BJ (cell line): ENCODE results near the gene WRAP53. TPM values are rescaled to one million over a fixed set of nuclear protein-coding genes. Genes with fewer than 3 reads are reported as not detected.

ENCODE experiments used
- CTCF ChIA-PET: fragments of 350-600 bp; formaldehyde crosslinking; extraction: SDS; loops from one replicate; lab custom pipeline; 2021; ENCODE audit warnings: antibody characterized with exemption, inconsistent platforms; lab: Yijun Ruan, JAX
- POLR2A ChIA-PET: fragments of 300-600 bp; sonication (Branson Sonifier 250); formaldehyde crosslinking; extraction: SDS; loops from one replicate; lab custom pipeline; 2021; ENCODE audit warnings: antibody characterized with exemption; lab: Charles Lee
- DNase-seq: peaks from one replicate; pipeline ENCODE4 v3.0.0-alpha.2; 2011; ENCODE audit warnings: low read depth
- H3K27me3 ChIP-seq: 2 replicates; pipeline ENCODE4 v1.6.0; 2011; ENCODE audit warnings: low read length; ENCODE audit not compliant: control insufficient read depth, insufficient read depth
- H3K36me3 ChIP-seq: 2 replicates; pipeline ENCODE4 v1.5.1; 2011; ENCODE audit warnings: low read length; ENCODE audit not compliant: control insufficient read depth, insufficient read depth
- H3K4me3 ChIP-seq: 2 replicates; pipeline ENCODE4 v1.5.1; 2011; ENCODE audit warnings: low read depth, mild to moderate bottlenecking, control low read depth, low read length
- polyA plus RNA-seq: library from polyadenylated mRNA; depleted of rRNA; stranded (reverse); fragments of >200 nt; gene quantifications from 2 replicates; pipeline ENCODE4 v1.2.3, GENCODE V29; 2011
- TF ChIP-seq, protein P1 (sequence below): IDR thresholded peaks from 2 replicates; pipeline ENCODE4 v1.5.1; 2011; ENCODE audit warnings: low read depth, mild to moderate bottlenecking, control low read depth, inconsistent platforms, low read length, moderate library complexity; ENCODE audit not compliant: insufficient read depth

WRAP53 gene
- polyA plus RNA-seq, 1 experiment, result 7.9 TPM

DNA sequence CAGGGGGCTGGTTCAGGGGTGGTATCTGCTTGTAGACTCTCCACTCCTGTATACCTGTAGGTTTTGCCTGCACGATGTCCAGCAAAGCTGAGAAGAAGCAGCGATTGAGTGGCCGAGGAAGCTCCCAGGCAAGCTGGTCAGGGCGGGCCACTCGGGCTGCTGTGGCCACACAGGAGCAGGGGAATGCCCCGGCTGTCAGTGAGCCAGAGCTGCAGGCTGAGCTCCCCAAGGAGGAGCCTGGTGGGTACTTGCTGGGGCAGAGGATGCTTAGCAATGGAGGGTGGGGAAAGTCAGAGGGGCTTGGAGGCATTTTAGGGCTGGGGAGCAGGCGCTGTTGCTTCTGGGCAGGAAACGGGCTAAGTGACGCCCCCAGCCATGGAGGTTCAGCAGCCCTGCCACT, 31.4 kb downstream of the WRAP53 start:
- TF ChIP-seq, protein P1, sequence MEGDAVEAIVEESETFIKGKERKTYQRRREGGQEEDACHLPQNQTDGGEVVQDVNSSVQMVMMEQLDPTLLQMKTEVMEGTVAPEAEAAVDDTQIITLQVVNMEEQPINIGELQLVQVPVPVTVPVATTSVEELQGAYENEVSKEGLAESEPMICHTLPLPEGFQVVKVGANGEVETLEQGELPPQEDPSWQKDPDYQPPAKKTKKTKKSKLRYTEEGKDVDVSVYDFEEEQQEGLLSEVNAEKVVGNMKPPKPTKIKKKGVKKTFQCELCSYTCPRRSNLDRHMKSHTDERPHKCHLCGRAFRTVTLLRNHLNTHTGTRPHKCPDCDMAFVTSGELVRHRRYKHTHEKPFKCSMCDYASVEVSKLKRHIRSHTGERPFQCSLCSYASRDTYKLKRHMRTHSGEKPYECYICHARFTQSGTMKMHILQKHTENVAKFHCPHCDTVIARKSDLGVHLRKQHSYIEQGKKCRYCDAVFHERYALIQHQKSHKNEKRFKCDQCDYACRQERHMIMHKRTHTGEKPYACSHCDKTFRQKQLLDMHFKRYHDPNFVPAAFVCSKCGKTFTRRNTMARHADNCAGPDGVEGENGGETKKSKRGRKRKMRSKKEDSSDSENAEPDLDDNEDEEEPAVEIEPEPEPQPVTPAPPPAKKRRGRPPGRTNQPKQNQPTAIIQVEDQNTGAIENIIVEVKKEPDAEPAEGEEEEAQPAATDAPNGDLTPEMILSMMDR, result no peak
- Histone ChIP-seq H3K36me3 (no peaks in the 10 kb centered on the region), H3K4me3 (no peak overlapping the region), H3K27me3 (peaks cover 22% of the 10 kb centered on the region)
- ChIA-PET CTCF (no interaction called here), POLR2A (no interaction called here)
- DNase-seq, result no peak

DNA sequence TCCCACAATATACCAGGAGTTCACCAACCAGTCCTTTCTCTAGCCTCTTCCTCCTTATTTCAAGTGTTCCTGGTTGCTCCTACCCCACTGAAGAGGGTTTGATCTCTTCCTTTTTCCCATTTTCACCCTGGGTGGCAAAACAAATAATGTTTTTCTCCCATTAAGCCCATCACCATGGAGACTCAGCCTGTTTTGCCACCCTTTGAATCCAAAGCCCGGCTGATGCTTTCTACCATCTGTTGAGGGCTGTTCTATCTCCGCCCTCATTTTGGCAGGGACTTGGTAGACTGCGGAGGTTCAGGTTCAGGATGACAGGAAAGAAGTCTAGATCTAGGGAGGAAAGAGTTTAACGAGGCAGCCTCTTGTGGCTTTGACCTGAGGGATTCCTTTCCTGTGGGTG, 31.8 kb downstream of the WRAP53 start:
- Histone ChIP-seq H3K27me3 (peaks cover 22% of the 10 kb centered on the region), H3K4me3 (no peak overlapping the region), H3K36me3 (no peaks in the 10 kb centered on the region)
- TF ChIP-seq, protein P1, result no peak
- POLR2A ChIA-PET, result no interaction called here
- CTCF ChIA-PET, result interaction anchor here (1.3 kb wide), 1 partner anchor 33 kb away, joined by 4 read pairs; the partner anchor contains the start of gene TP53
- DNase-seq, result no peak

DNA sequence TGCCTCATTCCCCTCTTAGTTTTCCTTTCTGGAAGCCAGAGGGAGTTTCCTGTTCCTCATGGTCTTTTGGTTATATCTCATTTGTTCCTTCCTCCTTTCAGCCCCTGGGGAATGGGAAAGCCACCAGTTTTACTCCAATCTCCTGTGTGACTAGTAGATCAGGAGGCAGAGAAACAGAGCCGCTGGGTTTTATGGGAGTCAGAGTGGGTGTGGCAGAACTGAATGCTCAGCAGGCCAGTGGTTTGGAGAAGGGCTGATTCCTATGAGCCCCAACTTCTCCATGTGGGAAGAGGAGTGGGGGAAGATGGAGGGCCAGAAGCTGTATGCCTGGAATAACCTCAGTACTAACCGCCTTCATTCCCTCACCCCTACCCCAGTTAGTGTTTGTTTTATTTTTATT, 33.3 kb downstream of the WRAP53 start:
- peaks cover 22% of the 10 kb centered on the region for H3K27me3 ChIP-seq
- H3K4me3 ChIP-seq, result no peak overlapping the region
- POLR2A ChIA-PET, result no interaction called here
- TF ChIP-seq, protein P1, result no peak
- H3K36me3 ChIP-seq, result no peaks in the 10 kb centered on the region
- no peak for DNase-seq
- CTCF ChIA-PET, result no interaction called here

DNA sequence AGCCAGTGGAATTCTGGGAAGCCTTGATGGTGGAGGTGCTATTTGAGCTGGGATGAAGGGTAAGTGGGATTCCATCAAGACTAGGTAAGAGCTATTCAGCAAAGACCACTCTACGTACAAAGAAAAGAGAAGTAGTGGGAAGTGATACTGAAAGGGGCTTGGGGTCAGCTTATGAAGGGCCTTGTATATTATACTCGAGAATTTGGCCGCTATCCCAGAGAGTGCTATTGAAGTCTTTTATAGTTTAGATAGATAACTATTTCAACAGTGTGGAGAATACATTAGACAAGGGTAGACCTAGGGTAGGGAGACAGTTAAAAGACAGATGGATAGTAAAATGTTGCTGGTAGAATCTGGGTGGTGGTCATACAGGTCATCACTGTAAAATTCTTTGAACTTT, 39.6 kb downstream of the WRAP53 start:
- DNase-seq, result no peak
- H3K4me3 ChIP-seq, result no peak overlapping the region
- TF ChIP-seq, protein P1, result no peak
- no peaks in the 10 kb centered on the region for H3K36me3 ChIP-seq
- ChIA-PET POLR2A (no interaction called here), CTCF (interaction anchor here (1.0 kb wide), 1 partner anchor 94 kb away, joined by 3 read pairs; no protein-coding TSS in a partner anchor)
- H3K27me3 ChIP-seq, result peaks cover 7% of the 10 kb centered on the region

DNA sequence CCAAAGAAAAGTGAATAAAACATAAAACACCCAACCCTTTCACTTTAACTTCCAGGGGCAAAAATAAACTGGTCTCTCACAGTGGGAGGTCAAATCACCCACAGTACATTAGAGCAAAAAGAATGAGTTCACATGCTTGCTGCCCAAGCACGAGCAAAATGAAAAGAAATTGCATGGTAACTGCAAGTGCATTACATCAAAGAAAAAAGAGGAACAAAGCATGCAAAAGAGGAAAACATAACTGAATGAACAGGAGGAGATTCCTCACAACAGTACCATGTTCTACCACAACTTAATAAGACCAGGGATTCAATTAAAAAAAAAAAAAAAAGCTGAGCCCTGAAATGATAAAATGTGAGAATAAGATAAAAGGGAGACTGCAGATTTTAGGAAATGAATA, 41.5 kb downstream of the WRAP53 start:
- Histone ChIP-seq H3K4me3 (no peak overlapping the region), H3K36me3 (no peaks in the 10 kb centered on the region), H3K27me3 (peaks cover 7% of the 10 kb centered on the region)
- DNase-seq, result no peak
- ChIA-PET CTCF (interaction anchor here (0.6 to 2.8 kb wide), 4 partner anchors 13 to 108 kb away, joined by 3 to 23 read pairs (median 3); partner anchors contain the start of gene TP53), POLR2A (no interaction called here)
- TF ChIP-seq, protein P1, result no peak
